K562 (cell line): ENCODE measurements around the gene SPTSSA. TPM values are rescaled to one million over a fixed set of nuclear protein-coding genes. Genes with fewer than 3 reads are reported as not detected.

Experiments
- ATAC-seq: fragments of 200-7000 bp; cut with Tn5 transposase; 3 replicates; pipeline ENCODE4 v1.9.1; 2020; ENCODE audit warnings: moderate library complexity
- BruUV-seq: library from RNA; stranded (reverse); fragments of 400-500 nt; replicated peaks from 2 replicates; lab custom pipeline; 2021; lab: Mats Ljungman, UMichigan
- CTCF ChIA-PET: fragments of 300-600 bp; formaldehyde crosslinking; extraction: SDS; loops from one replicate; lab custom pipeline; 2021; ENCODE audit warnings: low intra/inter-chr PET ratio; lab: Yijun Ruan, JAX
- POLR2A ChIA-PET: fragments of 300-600, 350-650 bp; sonication (Branson Sonifier 250); formaldehyde crosslinking; extraction: SDS; loops from one replicate; lab custom pipeline; 2021; ENCODE audit warnings: antibody characterized with exemption, inconsistent platforms; lab: Yijun Ruan, JAX
- DNase-seq, 4 experiments: peaks; one replicate each; pipeline versions ENCODE4 v3.0.0 to v3.0.0-alpha.2; 2011 to 2018; ENCODE audit warnings: low spot score in 3 of 4, mixed read lengths in 3 of 4; ENCODE audit errors: extremely low read depth in 1 of 4
- FAIRE-seq: peaks from 2 replicates; lab custom pipeline; 2011; peaks lifted over from hg19 to GRCh38; lab: Jason Lieb, UNC
- H2AFZ ChIP-seq: 2 replicates; pipeline ENCODE4 v1.6.0; 2011; ENCODE audit warnings: low read depth, low read length, control low read depth, inconsistent platforms
- H3K27ac ChIP-seq: fragments of 200-600 bp; 3 replicates; pipeline ENCODE4 v1.8.0; 2011; ENCODE audit warnings: low read depth, mild to moderate bottlenecking, control low read depth, inconsistent platforms, low read length, moderate library complexity, mixed read lengths; ENCODE audit errors: extremely low read depth
- H3K27me3 ChIP-seq, 2 experiments: fragments of 300-600 bp in 1 of 2; 2 replicates in 1 of 2; 3 replicates in 1 of 2; pipeline versions ENCODE4 v1.6.0 to v1.8.0; 2011; ENCODE audit warnings: inconsistent platforms in 2 of 2, low read length in 2 of 2, mild to moderate bottlenecking in 1 of 2, mixed read lengths in 1 of 2, moderate library complexity in 1 of 2; ENCODE audit not compliant: control insufficient read depth in 2 of 2, insufficient read depth in 2 of 2
- H3K36me3 ChIP-seq: fragments of 300-600 bp; 3 replicates; pipeline ENCODE4 v1.8.0; 2011; ENCODE audit warnings: mild to moderate bottlenecking, low read length, inconsistent platforms; ENCODE audit not compliant: control insufficient read depth, insufficient read depth
- H3K4me1 ChIP-seq, 2 experiments: fragments of 200-600 bp in 1 of 2; replicated peaks in 1 of 2; 2 replicates in 1 of 2; 3 replicates in 1 of 2; pipeline versions ENCODE4 v1.5.1 to v1.8.0; 2011; ENCODE audit warnings: inconsistent platforms in 2 of 2, low read length in 2 of 2, mild to moderate bottlenecking in 1 of 2, mixed read lengths in 1 of 2, moderate library complexity in 1 of 2; ENCODE audit not compliant: control insufficient read depth in 2 of 2, insufficient read depth in 2 of 2
- H3K4me2 ChIP-seq: 2 replicates; pipeline ENCODE4 v1.6.1; 2011; ENCODE audit warnings: low read length, control low read depth, inconsistent platforms, mixed read lengths; ENCODE audit not compliant: insufficient read depth
- H3K4me3 ChIP-seq: fragments of 200-600 bp; sonication (generic), shearing (Covaris generic); 2 replicates; pipeline ENCODE4 v1.5.1; 2016; ENCODE audit warnings: control low read depth, inconsistent platforms
- H3K79me2 ChIP-seq: fragments of 200-600 bp; 3 replicates; pipeline ENCODE4 v1.8.0; 2011; ENCODE audit warnings: low read length, inconsistent platforms; ENCODE audit not compliant: control insufficient read depth, insufficient read depth
- H3K9ac ChIP-seq, 2 experiments: 2 replicates each; pipeline versions ENCODE4 v1.6.0 to v1.6.1; 2011; ENCODE audit warnings: low read depth in 2 of 2, low read length in 2 of 2, control low read depth in 1 of 2, inconsistent platforms in 1 of 2, mild to moderate bottlenecking in 1 of 2, mixed read lengths in 1 of 2; ENCODE audit not compliant: insufficient read depth in 1 of 2
- H3K9me1 ChIP-seq: one replicate; pipeline ENCODE4 v1.6.0; 2011; ENCODE audit warnings: inconsistent platforms, mild to moderate bottlenecking, low read length, moderate library complexity; ENCODE audit not compliant: control insufficient read depth, insufficient read depth
- H3K9me3 ChIP-seq: replicated peaks from 2 replicates; pipeline ENCODE4 v1.5.1; 2011; ENCODE audit warnings: low read depth, low read length, inconsistent platforms; ENCODE audit not compliant: control insufficient read depth, insufficient read depth
- H4K20me1 ChIP-seq: replicated peaks from 2 replicates; pipeline ENCODE4 v1.6.1; 2011; ENCODE audit warnings: low read length, inconsistent platforms, mixed read lengths; ENCODE audit not compliant: control insufficient read depth, insufficient read depth
- CXXC5 ChIP-seq: fragments of 250-450 bp; sonication (Bioruptor Pico); IDR thresholded peaks from 2 replicates; pipeline ENCODE4 v1.8.0; 2022; ENCODE audit warnings: inconsistent platforms, mild to moderate bottlenecking, moderate library complexity
- PBX2 ChIP-seq, 2 experiments: IDR thresholded peaks in 1 of 2; conservative IDR thresholded peaks in 1 of 2; 2 replicates each; pipeline ENCODE4 v1.6.1; 2016; ENCODE audit warnings: low read depth in 2 of 2, mild to moderate bottlenecking in 1 of 2, missing compliant biosample characterization in 1 of 2, missing genetic modification characterization in 1 of 2, moderate library complexity in 1 of 2
- POLR2B ChIP-seq: fragments of 450-650 bp; IDR thresholded peaks from 2 replicates; pipeline ENCODE4 v1.6.1; 2018; ENCODE audit warnings: low read depth; ENCODE audit not compliant: partially characterized antibody
- POLR3G ChIP-seq: IDR thresholded peaks from 2 replicates; pipeline ENCODE4 v1.6.1; 2011; ENCODE audit not compliant: insufficient read length, insufficient replicate concordance; ENCODE audit errors: extremely low read depth
- SREBF1 ChIP-seq: fragments of 150-350 bp; IDR thresholded peaks from 2 replicates; pipeline ENCODE4 v1.6.1; 2014; ENCODE audit warnings: antibody characterized with exemption, low read depth, low read length, borderline replicate concordance
- ZC3H11A ChIP-seq: IDR thresholded peaks from 2 replicates; pipeline ENCODE4 v1.6.1; 2012; ENCODE audit warnings: low read depth, low read length, improper control_type of control experiment
- ZFPM2 ChIP-seq: fragments of 250-450 bp; sonication (Bioruptor Pico); IDR thresholded peaks from 2 replicates; pipeline ENCODE4 v1.5.1; 2022; ENCODE audit warnings: mild to moderate bottlenecking
- WGBS: fragments of 100-300 bp; shearing (Covaris generic); methylation state at CpG from one replicate; pipeline ENCODE4 v1.1.6; 2016; ENCODE audit warnings: low coverage, mixed read lengths; ENCODE audit not compliant: insufficient coverage; ENCODE audit errors: missing lambda C conversion rate; 5-methylcytosine and 5-hydroxymethylcytosine counted together
- in situ Hi-C: fragments of 300-500 bp; cut with MboI; formaldehyde crosslinking; loops from 4 replicates; pipeline ENCODE4 v1.15.0; 2018; ENCODE audit warnings: inconsistent platforms, mixed read lengths
- intact Hi-C: fragments of 100-400 bp; cut with micrococcal nuclease; formaldehyde crosslinking; loops from 2 replicates; pipeline ENCODE4 v1.14.2; 2022
- polyA plus RNA-seq, 8 experiments: library from polyadenylated mRNA; depleted of rRNA in 4 of 8; stranded (reverse) in 5 of 8; unstranded in 3 of 8; fragments of >200 nt; fragmentation: Nextera tagmentation in 2 of 8; fragmentation: Illumina TruSeq in 1 of 8; extraction: Ambion mirVana in 2 of 8; extraction: Trizol in 1 of 8; gene quantifications; 2 replicates each; pipeline versions ENCODE4 v1.2.1 to v1.2.3, GENCODE V29; 2011 to 2014; ENCODE audit warnings: inconsistent platforms in 1 of 8, missing spikeins in 1 of 8
- total RNA-seq, 7 experiments: library from RNA; depleted of rRNA in 6 of 7; stranded (reverse); fragments of >200 nt in 6 of 7; fragmentation: Illumina TruSeq in 2 of 7; extraction: Trizol in 2 of 7; gene quantifications; 2 replicates each; pipeline versions ENCODE4 v1.2.1 to v1.2.3, GENCODE V29; 2011 to 2021; ENCODE audit warnings: low replicate concordance in 1 of 7
- TF ChIP-seq, protein P1 (sequence below): sonication (generic); IDR thresholded peaks from 2 replicates; pipeline ENCODE4 v1.6.1; 2016

SPTSSA gene
- total and polyA plus RNA-seq, 9 of the 15 experiments (the other 6 are each of a cell fraction or from before 2014, with no cell fraction given) = 6.8 to 35.7 (median 22.0) TPM

- TF ChIP-seq CXXC5 (CRISPR knock-in tag) = no peak
These were observed 64.0 kb downstream of the SPTSSA start (continued) for GRCh38 chr14:34398024-34398423.

DNA sequence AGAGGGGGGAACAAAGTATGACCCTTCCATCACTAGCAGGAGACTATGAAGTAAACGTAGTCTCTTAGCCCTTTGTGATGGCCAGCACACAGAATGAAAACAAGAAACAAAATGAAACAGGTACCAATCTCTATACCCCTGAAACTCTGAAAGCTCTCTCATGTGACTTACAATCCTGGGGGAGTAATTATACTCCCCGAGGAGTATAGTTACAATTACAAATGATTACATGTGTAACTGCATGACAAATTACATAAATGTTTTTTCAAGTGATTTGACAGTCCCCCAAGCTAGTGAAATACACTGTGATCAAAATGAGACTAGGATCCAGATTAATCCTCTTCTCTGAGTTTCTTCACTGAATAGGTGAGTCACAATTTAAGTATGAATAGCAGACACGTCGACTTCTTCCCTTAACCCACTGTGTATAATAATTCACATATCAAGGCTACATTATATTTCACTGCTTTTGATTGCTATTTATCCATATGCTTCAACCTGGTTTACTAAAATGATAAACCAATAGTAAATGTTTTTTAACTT, 74.0 kb downstream of the SPTSSA start:
- no peak for TF ChIP-seq POLR2B
- no peak for TF ChIP-seq POLR3G
- TF ChIP-seq ZC3H11A = no peak
- no peak for TF ChIP-seq SREBF1
- TF ChIP-seq, protein P1, sequence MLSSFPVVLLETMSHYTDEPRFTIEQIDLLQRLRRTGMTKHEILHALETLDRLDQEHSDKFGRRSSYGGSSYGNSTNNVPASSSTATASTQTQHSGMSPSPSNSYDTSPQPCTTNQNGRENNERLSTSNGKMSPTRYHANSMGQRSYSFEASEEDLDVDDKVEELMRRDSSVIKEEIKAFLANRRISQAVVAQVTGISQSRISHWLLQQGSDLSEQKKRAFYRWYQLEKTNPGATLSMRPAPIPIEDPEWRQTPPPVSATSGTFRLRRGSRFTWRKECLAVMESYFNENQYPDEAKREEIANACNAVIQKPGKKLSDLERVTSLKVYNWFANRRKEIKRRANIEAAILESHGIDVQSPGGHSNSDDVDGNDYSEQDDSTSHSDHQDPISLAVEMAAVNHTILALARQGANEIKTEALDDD = no peak
- TF ChIP-seq ZFPM2 (CRISPR knock-in tag) = no peak
- TF ChIP-seq PBX2 (CRISPR knock-in tag; IDR thresholded peaks at IDR 0.05; ENCODE audit: low read depth) = no peak
- no peak for TF ChIP-seq PBX2 (tag; conservative IDR thresholded peaks at IDR 0.05; ENCODE audit: low read depth)
- Histone ChIP-seq H3K4me2 (no peak overlapping the region), H3K27me3 (peaks cover 0 to 5% of the 10 kb centered on the region in 2 experiments; a peak in 1 of 5 replicates), H3K4me1 (no peaks in the 10 kb centered on the region; a peak in 1 of 5 replicates), H3K9ac (no peak overlapping the region), H3K36me3 (no peaks in the 10 kb centered on the region), H3K4me3 (no peak overlapping the region), H4K20me1 (no peaks in the 10 kb centered on the region), H3K79me2 (no peaks in the 10 kb centered on the region), H3K9me3 (no peaks in the 10 kb centered on the region), H3K27ac (no peak overlapping the region), H2AFZ (no peak overlapping the region), H3K9me1 (no peaks in the 10 kb centered on the region)
- no peak for ATAC-seq
- ChIA-PET POLR2A (no interaction called here), CTCF (no interaction called here)
- in situ Hi-C loops = no loop called here
- FAIRE-seq = no peak
- intact Hi-C loops = no loop called here
- no TSS peak for BruUV-seq
- WGBS = 3% methylated on average over 4 of the region's 4 CpGs
- DNase-seq = no peak
